Measurements from ENCODE around the gene SLC47A2. TPM values are rescaled to one million over a fixed set of nuclear protein-coding genes. Genes with fewer than 3 reads are reported as not detected.

Gene SLC47A2
- total and polyA plus RNA-seq, 2 donors (not counting 1 experiment from before 2014, with no cell fraction given) = not detected

GRCh38 chr17:19742495-19742894, 26.1 kb upstream of the SLC47A2 start:
- H3K36me3 ChIP-seq (ENCODE audit: control insufficient read depth, insufficient read depth, low read length) = no peaks in the 10 kb centered on the region
- H3K4me3 ChIP-seq (replicated peaks in 1 of 4; ENCODE audit: control extremely low read depth in 1 of 4, insufficient read depth in 1 of 4, low read depth in 3 of 4, low read length in 4 of 4) = no peak overlapping the region
- no peaks in the 10 kb centered on the region for H3K79me2 ChIP-seq (ENCODE audit: control insufficient read depth, insufficient read depth, low read length)
- no peaks in the 10 kb centered on the region for H3K4me1 ChIP-seq (ENCODE audit: control insufficient read depth, extremely low read depth, insufficient read depth, low read length)
- TF ChIP-seq CTCF (conservative IDR thresholded peaks at IDR 0.05 in 1 of 2, IDR thresholded peaks at IDR 0.05 in 1 of 2; ENCODE audit: low read depth in 1 of 2, low read length in 2 of 2) (no peak), EZH2 (IDR thresholded peaks at IDR 0.05; ENCODE audit: low read length, missing control alignments) (no peak)
- no peak overlapping the region for H3K9ac ChIP-seq (ENCODE audit: insufficient read depth, low read length)
- H2AFZ ChIP-seq (ENCODE audit: low read length) = no peak overlapping the region
- DNase-seq (ENCODE audit: low read depth in 2 of 2) = no peak
- no peaks in the 10 kb centered on the region for H3K9me3 ChIP-seq (ENCODE audit: control insufficient read depth, insufficient read depth, low read depth, low read length)
- no peaks in the 10 kb centered on the region for H3K27me3 ChIP-seq (ENCODE audit: control insufficient read depth, insufficient read depth, low read length)
- no peak overlapping the region for H3K4me2 ChIP-seq (ENCODE audit: extremely low read depth, insufficient read depth, low read length)
- no peaks in the 10 kb centered on the region for H4K20me1 ChIP-seq (ENCODE audit: control insufficient read depth, extremely low read depth, insufficient read depth, low read length)
- H3K27ac ChIP-seq (ENCODE audit: insufficient read depth, low read length) = no peak overlapping the region

DNA sequence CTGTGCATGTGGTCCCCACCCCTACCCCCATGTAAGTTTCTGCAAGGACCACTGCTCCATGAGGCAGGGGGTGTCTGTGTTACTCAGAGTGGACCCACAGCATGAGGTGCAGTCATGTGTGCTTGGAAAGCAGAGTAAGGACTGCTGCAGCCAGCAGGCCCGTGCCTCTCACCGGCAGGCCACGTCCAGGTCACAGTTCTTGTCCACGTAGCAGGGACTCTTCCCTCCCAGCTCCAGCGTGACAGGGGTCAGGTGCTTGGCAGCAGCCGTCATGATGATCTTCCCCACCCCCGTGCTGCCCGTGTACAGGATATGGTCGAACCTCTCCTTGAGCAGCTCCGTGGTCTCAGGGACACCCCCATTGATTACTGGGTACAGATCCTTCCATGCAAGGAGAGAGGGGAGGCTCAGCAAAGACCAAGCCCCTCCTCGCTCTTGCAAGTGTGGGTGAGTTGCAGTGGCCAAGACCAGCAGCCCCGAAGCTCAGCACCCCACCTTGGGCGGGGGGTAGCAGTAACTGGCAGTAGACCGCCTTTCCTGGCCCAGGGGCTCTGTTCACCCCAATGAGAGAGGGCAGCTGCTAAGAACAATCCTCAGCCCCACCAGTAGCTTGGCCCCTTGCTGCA, 25.6 kb upstream of the SLC47A2 start:
- H4K20me1 ChIP-seq (ENCODE audit: control insufficient read depth, extremely low read depth, insufficient read depth, low read length) = no peaks in the 10 kb centered on the region
- no peak for DNase-seq (ENCODE audit: low read depth in 2 of 2)
- no peaks in the 10 kb centered on the region for H3K4me1 ChIP-seq (ENCODE audit: control insufficient read depth, extremely low read depth, insufficient read depth, low read length)
- no peak overlapping the region for H3K27ac ChIP-seq (ENCODE audit: insufficient read depth, low read length)
- H2AFZ ChIP-seq (ENCODE audit: low read length) = no peak overlapping the region
- H3K27me3 ChIP-seq (ENCODE audit: control insufficient read depth, insufficient read depth, low read length) = no peaks in the 10 kb centered on the region
- H3K36me3 ChIP-seq (ENCODE audit: control insufficient read depth, insufficient read depth, low read length) = no peaks in the 10 kb centered on the region
- H3K4me2 ChIP-seq (ENCODE audit: extremely low read depth, insufficient read depth, low read length) = no peak overlapping the region
- H3K79me2 ChIP-seq (ENCODE audit: control insufficient read depth, insufficient read depth, low read length) = no peaks in the 10 kb centered on the region
- TF ChIP-seq CTCF (conservative IDR thresholded peaks at IDR 0.05 in 1 of 2, IDR thresholded peaks at IDR 0.05 in 1 of 2; ENCODE audit: low read depth in 1 of 2, low read length in 2 of 2) = no peak
- no peak for TF ChIP-seq EZH2 (IDR thresholded peaks at IDR 0.05; ENCODE audit: low read length, missing control alignments)
- H3K9me3 ChIP-seq (ENCODE audit: control insufficient read depth, insufficient read depth, low read depth, low read length) = no peaks in the 10 kb centered on the region
- H3K4me3 ChIP-seq (replicated peaks in 1 of 4; ENCODE audit: control extremely low read depth in 1 of 4, insufficient read depth in 1 of 4, low read depth in 3 of 4, low read length in 4 of 4) = no peak overlapping the region
- no peak overlapping the region for H3K9ac ChIP-seq (ENCODE audit: insufficient read depth, low read length)

GRCh38 chr17:19740933-19741332, 24.5 kb upstream of the SLC47A2 start:
- Histone ChIP-seq H3K27me3 (ENCODE audit: control insufficient read depth, insufficient read depth, low read length) (no peaks in the 10 kb centered on the region), H2AFZ (ENCODE audit: low read length) (no peak overlapping the region), H4K20me1 (ENCODE audit: control insufficient read depth, extremely low read depth, insufficient read depth, low read length) (no peaks in the 10 kb centered on the region), H3K9ac (ENCODE audit: insufficient read depth, low read length) (no peak overlapping the region), H3K27ac (ENCODE audit: insufficient read depth, low read length) (no peak overlapping the region), H3K36me3 (ENCODE audit: control insufficient read depth, insufficient read depth, low read length) (no peaks in the 10 kb centered on the region), H3K4me2 (ENCODE audit: extremely low read depth, insufficient read depth, low read length) (no peak overlapping the region), H3K9me3 (ENCODE audit: control insufficient read depth, insufficient read depth, low read depth, low read length) (no peaks in the 10 kb centered on the region), H3K79me2 (ENCODE audit: control insufficient read depth, insufficient read depth, low read length) (no peaks in the 10 kb centered on the region), H3K4me3 (replicated peaks in 1 of 4; ENCODE audit: control extremely low read depth in 1 of 4, insufficient read depth in 1 of 4, low read depth in 3 of 4, low read length in 4 of 4) (no peak overlapping the region), H3K4me1 (ENCODE audit: control insufficient read depth, extremely low read depth, insufficient read depth, low read length) (no peaks in the 10 kb centered on the region)
- TF ChIP-seq CTCF (conservative IDR thresholded peaks at IDR 0.05 in 1 of 2, IDR thresholded peaks at IDR 0.05 in 1 of 2; ENCODE audit: low read depth in 1 of 2, low read length in 2 of 2) = no peak
- DNase-seq (ENCODE audit: low read depth in 2 of 2) = no peak
